Measurements from ENCODE around the gene ZNF831. TPM values are rescaled to one million over a fixed set of nuclear protein-coding genes. Genes with fewer than 3 reads are reported as not detected.

ZNF831 gene
- total RNA-seq, 6 experiments from 2014 or later, result 0.04 to 0.25 (median 0.07) TPM

DNA sequence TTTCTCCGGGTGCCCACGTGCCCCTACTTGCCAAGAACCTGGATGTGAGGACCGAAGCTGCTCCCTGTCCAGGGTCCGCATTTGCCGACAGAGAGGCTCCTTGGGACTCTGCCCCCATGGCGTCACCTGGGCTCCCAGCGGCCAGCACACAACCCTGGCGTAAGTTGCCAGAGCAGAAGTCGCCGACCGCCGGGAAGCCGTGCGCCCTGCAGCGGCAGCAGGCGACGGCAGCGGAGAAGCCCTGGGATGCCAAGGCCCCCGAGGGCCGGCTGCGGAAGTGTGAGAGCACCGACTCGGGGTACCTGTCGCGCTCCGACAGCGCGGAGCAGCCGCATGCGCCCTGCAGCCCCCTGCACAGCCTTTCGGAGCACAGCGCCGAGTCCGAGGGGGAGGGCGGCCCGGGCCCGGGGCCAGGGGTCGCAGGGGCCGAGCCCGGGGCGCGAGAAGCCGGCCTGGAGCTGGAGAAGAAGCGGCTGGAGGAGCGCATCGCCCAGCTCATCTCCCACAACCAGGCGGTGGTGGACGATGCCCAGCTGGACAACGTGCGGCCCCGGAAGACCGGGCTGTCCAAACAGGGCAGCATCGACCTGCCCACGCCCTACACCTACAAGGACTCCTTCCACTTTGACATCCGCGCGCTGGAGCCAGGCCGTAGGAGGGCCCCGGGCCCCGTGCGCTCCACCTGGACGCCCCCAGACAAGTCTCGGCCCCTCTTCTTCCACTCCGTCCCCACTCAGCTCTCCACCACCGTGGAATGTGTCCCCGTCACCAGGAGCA is 28.3 kb downstream of the ZNF831 start:
- no peak overlapping the region for H3K4me3 ChIP-seq
- intact Hi-C loops (cut with DNase I), result no loop called here
- no peaks in the 10 kb centered on the region for H3K9me3 ChIP-seq
- TF ChIP-seq POLR2A (IDR thresholded peaks at IDR 0.05) (no peak), CTCF (IDR thresholded peaks at IDR 0.05) (no peak)
- ATAC-seq, result no peak
- no peaks in the 10 kb centered on the region for H3K27me3 ChIP-seq
- WGBS (ENCODE audit: insufficient coverage, low coverage, low lambda C conversion rate, missing lambda C conversion rate), result 60% methylated on average over 1 of the region's 66 CpGs
- DNase-seq, result no peak
- no peaks in the 10 kb centered on the region for H3K4me1 ChIP-seq
- no peak overlapping the region for H3K27ac ChIP-seq
- no peaks in the 10 kb centered on the region for H3K36me3 ChIP-seq

GRCh38 chr20:59192533-59192896 is 28.9 kb downstream of the ZNF831 start:
- H3K27ac ChIP-seq, result no peak overlapping the region
- TF ChIP-seq POLR2A (IDR thresholded peaks at IDR 0.05) (no peak), CTCF (IDR thresholded peaks at IDR 0.05) (no peak)
- H3K36me3 ChIP-seq, result no peaks in the 10 kb centered on the region
- no peak for ATAC-seq
- no peak overlapping the region for H3K4me3 ChIP-seq
- DNase-seq, result no peak
- no peaks in the 10 kb centered on the region for H3K27me3 ChIP-seq
- 90% methylated on average over 7 of the region's 25 CpGs for WGBS (ENCODE audit: insufficient coverage, low coverage, low lambda C conversion rate, missing lambda C conversion rate)
- no peaks in the 10 kb centered on the region for H3K9me3 ChIP-seq
- intact Hi-C loops (cut with DNase I), result no loop called here
- no peaks in the 10 kb centered on the region for H3K4me1 ChIP-seq

DNA sequence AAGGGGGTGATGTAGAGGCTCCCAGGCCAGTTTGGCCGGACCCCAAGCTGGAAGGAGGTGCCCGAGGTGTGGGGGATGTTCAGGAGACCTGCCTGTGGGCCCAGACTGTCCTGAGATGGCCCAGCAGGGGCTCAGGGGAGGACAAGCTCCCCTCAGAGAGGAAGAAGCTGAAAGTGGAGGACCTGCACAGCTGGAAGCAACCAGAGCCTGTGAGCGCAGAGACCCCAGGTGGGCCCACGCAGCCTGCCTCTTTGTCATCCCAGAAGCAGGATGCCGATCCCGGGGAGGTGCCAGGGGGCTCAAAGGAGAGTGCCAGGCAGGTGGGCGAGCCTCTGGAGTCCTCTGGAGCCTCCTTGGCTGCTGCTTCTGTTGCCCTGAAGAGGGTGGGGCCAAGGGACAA is 29.7 kb downstream of the ZNF831 start:
- no peak overlapping the region for H3K4me3 ChIP-seq
- ATAC-seq (no peak), DNase-seq (no peak)
- intact Hi-C loops (cut with DNase I), result no loop called here
- TF ChIP-seq POLR2A (IDR thresholded peaks at IDR 0.05) (no peak), CTCF (IDR thresholded peaks at IDR 0.05) (no peak)
- H3K36me3 ChIP-seq, result no peaks in the 10 kb centered on the region
- WGBS (ENCODE audit: insufficient coverage, low coverage, low lambda C conversion rate, missing lambda C conversion rate), result no CpG with 5 or more reads among the region's 7 CpGs
- no peak overlapping the region for H3K27ac ChIP-seq
- no peaks in the 10 kb centered on the region for H3K4me1 ChIP-seq
- H3K27me3 ChIP-seq, result no peaks in the 10 kb centered on the region
- H3K9me3 ChIP-seq, result no peaks in the 10 kb centered on the region

GRCh38 chr20:59194023-59194935 is 30.7 kb downstream of the ZNF831 start:
- Histone ChIP-seq H3K27me3 (no peaks in the 10 kb centered on the region), H3K4me1 (no peaks in the 10 kb centered on the region), H3K27ac (no peak overlapping the region), H3K36me3 (no peaks in the 10 kb centered on the region), H3K9me3 (no peaks in the 10 kb centered on the region), H3K4me3 (no peak overlapping the region)
- WGBS (ENCODE audit: insufficient coverage, low coverage, low lambda C conversion rate, missing lambda C conversion rate), result 60% methylated on average over 4 of the region's 24 CpGs
- TF ChIP-seq POLR2A (IDR thresholded peaks at IDR 0.05), result no peak
- intact Hi-C loops (cut with DNase I), result no loop called here
- no peak for ATAC-seq
- DNase-seq, result no peak
